Body of pancreas (tissue), 4 donors: Measurements from ENCODE around the gene PDCD7.

Source experiments
- POLR2A ChIP-seq, 3 donors: fragments of 450-650 bp; IDR thresholded peaks; one replicate each; pipeline ENCODE4 v1.6.1; 2016; ENCODE audit warnings: antibody characterized with exemption in 3 of 3, mild to moderate bottlenecking in 2 of 3
- TF ChIP-seq, protein P1 (sequence below), 7 experiments: fragments of 450-650 bp in 4 of 7; fragments of 200-600 bp in 3 of 7; sonication (generic) in 3 of 7; IDR thresholded peaks; one replicate each; pipeline ENCODE4 v1.5.1; 2016 to 2019; ENCODE audit warnings: antibody characterized with exemption in 7 of 7

DNA sequence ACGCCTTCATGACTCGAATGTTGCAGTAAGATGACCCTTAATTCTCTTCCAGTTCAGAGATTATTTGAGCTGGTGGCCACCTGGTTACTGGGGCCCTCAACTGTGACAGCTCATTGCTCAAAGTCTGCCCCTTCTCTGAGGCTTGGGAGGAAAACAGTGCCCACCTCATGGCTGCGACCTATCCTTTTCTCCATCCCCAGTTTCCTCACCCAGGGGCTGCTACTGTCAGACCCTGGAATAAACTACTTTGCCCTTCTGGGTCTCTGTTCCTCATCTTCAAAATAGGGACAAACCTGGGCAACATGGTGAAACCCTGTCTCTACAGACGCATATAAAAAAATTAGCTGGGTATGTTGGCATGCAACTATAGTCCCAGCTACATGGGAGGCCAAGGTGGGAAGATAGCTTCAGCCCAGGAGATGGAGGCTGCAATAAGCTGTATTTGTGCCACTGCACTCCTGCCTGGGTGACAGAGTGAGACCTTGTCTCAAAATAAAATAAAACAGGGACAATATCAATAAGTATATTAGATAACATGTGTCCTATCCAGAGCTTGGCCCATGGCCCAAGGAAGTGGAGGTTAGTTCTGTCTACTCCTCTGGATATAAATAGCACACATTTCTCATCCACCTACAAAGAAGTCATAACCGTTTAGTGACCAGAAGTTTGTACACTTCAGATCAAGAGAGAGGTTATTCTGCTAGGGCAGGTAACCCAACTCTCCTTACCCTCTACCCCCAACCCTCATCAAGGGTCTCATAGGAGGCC, 63.6 kb downstream of the PDCD7 start:
- TF ChIP-seq, protein P1, sequence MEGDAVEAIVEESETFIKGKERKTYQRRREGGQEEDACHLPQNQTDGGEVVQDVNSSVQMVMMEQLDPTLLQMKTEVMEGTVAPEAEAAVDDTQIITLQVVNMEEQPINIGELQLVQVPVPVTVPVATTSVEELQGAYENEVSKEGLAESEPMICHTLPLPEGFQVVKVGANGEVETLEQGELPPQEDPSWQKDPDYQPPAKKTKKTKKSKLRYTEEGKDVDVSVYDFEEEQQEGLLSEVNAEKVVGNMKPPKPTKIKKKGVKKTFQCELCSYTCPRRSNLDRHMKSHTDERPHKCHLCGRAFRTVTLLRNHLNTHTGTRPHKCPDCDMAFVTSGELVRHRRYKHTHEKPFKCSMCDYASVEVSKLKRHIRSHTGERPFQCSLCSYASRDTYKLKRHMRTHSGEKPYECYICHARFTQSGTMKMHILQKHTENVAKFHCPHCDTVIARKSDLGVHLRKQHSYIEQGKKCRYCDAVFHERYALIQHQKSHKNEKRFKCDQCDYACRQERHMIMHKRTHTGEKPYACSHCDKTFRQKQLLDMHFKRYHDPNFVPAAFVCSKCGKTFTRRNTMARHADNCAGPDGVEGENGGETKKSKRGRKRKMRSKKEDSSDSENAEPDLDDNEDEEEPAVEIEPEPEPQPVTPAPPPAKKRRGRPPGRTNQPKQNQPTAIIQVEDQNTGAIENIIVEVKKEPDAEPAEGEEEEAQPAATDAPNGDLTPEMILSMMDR (IDR thresholded peaks at IDR 0.05), result no peak
- no peak for TF ChIP-seq POLR2A (IDR thresholded peaks at IDR 0.05)
